AML-193 (cell line): ENCODE measurements around the gene C10orf95.
A peak's percentile ranks its signal among the peaks of the same experiment; 100 is the strongest.
"Not testable (repeated sequence)": the region's sequence is repeated elsewhere in the genome, so short reads cannot be mapped to it uniquely, and the experiment has no call there.

Experiments
- DNase-seq, 2 experiments: peaks; one replicate each; lab custom pipeline; 2025; lab: John Stamatoyannopoulos, UW

The C10orf95 gene

GRCh38 chr10:102465466-102465865, 14.1 kb upstream of the C10orf95 start:
- no peak for DNase-seq

- DNase-seq = no peak
These were observed 12.6 kb upstream of the C10orf95 start for GRCh38 chr10:102463983-102464382.

DNA sequence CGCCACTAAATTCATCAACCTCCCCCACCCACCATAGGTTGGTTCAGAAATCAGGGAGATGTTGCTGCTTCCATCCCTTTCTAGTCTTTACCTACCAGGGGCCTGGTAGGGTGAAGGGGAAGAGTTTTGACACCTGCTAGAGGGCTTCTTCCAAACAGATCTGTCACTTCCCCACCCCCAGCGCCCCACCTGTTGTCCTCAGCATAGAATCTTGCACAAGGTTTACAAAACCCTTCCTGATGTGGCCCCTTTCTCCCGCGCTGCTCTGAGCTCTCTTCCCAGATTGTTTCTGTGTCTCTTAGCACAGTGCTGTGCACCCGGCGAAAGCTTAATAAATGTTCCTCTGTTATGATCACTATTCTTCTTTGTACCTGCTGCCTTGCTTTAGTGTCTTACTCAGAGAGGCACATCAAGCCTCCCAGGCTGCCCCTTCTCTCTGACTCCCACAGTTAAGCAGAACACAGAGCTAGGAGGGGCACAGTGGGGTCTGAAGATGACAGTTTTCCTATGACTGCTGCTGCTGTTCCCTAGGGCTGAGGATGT, 11.2 kb upstream of the C10orf95 start:
- no peak for DNase-seq

- DNase-seq = peak; percentile 82 to 85
These were observed 10.1 kb upstream of the C10orf95 start for GRCh38 chr10:102461187-102462054.

- DNase-seq = no peak
These were observed 9.5 kb upstream of the C10orf95 start for GRCh38 chr10:102460836-102461186.

DNA sequence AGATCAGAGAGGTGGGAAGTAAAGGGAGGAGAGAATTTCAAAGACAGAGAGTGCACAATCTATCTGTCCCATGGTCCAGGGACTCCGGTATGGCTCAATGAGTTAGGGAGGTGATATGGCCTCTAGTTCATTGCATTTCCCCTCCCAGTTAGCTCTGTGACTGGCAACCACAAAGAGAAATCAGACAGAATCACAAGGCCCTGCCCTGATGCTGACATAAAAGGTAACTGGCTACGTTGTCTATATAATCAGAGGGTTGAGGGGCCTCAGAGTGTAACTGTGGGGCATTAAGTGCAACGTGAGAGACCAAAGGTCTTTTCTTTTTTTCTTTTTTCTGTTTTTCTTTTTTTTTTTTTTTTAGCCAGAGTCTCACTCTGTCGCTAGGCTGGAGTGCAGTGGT, 7.3 kb upstream of the C10orf95 start:
- no peak for DNase-seq

GRCh38 chr10:102457591-102458150, 6.3 kb upstream of the C10orf95 start:
- DNase-seq = no peak

DNA sequence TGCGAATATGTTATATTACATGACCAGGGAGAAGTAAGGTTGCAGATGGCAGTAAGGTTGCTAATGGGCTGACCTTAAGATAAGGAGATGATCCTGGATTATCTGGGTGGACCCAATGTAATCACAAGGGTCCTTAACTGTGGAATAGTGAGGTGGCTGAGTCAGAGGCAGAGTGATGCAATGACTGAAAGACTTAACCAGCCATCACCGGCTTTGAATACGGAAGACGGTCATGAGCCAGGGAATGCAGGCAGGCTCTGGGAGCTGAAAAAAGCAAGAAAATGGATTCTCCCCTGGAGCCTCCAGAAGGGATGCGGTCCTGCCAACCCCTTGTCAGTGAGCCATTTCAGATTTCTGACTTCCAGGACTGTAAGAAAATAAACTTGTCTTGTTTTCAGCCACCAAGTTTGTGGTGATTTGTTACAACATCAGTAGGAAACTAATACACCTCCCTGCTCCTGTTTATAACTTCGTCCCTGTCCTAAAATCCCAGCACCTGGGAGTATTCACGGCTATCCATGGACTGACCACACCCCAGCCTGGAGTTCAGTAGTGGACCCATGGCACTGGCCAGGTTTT, 4.6 kb upstream of the C10orf95 start:
- no peak for DNase-seq

DNA sequence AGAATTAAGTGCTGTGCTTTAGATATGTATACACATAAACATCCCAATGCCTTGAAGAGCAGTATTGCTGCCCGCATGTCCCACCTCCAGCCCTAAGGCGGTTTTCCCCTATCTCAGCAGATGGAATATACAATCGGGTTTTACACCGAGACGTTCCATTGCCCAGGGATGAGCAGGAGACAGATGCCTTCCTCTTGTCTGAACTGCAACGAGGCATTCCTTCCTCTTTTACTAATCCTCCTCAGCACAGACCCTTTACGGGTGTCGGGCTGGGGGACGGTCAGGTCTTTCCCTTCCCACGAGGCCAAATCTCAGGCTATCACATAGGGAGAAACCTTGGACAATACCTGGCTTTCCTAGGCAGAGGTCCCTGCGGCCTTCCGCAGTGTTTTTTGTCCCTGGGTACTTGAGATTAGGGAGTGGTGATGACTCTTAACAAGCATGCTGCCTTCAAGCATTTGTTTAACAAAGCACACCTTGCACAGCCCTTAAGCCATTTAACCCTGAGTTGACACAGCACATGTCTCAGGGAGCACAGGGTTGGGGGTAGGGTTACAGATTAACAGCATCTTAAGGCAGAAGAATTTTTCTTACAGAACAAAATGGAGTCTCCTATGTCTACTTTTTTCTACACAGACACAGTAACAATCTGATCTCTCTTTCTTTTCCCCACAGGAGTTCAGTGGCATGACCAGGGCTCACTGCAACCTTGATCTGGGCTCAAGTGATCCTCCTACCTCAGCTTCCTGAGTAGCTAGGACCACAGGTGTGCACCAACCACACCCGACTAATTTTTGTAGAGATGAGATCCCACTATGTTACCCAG, 3.5 kb upstream of the C10orf95 start:
- DNase-seq = not testable (repeated sequence)

- no peak for DNase-seq
These were observed 2.2 kb upstream of the C10orf95 start for GRCh38 chr10:102453502-102453901.

DNA sequence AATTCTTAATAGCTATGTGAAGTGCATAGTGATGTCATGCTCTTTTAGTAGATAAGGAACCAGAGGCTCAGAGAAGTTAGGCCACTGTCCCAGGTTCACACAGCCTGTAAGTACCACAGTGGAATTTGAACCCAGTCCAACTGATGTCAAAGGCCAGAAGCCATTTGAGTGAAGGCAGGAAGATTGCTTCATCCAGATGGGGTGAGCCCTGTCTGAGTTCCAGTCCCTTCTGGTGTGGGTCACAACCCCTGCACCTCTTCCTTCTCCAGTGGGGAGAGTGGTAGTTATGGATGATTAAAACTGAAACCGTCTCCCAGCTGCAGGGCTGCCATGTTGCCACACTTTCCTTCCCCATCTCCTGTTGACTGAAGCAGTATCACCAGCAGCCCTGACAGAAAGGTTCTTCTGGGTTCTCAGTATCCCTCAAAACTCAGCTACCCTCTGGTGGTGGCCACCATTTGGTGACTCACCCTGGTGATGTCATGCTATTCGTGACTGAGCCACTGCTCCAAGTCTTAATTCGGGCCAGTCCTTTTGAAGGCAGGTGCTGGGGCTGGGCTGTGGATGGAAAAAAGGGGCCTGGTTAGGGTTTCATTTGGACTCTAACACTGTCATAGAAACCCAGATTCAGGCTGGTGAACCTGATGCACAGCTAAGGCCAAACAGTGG, 1.5 kb upstream of the C10orf95 start:
- peak; percentile 44 to 48 for DNase-seq

DNA sequence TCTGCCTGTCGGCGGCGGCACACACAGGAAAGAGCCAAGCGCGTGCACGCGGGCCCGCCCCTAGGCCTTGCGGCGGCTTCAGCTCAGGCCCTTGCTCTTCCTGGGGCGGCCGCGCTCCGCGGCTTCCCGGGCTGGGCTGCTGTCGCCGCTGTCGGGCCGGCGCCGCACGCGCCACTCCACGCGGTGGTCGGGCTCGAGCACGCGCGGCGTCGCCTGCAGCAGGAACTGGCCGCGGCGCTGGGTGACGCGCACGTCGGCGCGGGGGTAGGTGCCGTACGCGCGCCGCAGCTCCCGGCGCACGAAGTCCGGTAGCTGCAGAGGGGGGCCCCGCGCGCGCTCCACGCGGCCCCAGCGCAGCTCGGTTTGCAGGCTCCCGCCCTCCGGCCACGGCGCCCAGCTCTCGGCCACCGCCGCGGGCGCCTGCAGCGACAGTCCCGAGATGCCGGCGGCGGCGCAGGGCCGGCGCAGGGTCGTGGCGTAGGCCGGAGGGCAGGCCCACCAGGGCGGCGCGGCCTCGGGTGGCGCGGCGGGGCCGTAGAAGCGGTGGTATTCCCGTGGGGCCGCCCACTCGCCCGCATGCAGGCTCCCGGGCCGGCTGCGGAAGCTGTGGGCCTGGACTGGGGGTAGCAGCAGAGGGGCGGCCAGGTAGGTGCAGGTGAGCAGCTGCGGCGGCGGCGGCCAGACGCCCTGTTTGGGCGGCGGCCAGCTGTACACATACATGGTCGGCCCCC, 804 bp downstream of the C10orf95 start:
- DNase-seq = peak; percentile 77 to 79

DNA sequence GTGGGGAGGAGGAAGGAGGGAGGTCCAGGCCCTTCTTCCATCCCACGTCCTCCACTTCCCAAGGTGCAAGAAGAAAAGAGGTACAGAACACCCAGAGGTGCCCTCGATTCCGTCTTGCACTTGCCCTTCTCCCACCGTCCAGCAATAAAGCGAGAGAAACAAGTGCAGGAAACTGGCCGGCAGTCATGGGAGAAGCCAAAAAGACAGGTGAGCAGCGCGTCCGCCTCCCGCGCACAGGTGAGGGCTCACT, 1.3 kb downstream of the C10orf95 start:
- no peak for DNase-seq

- DNase-seq = peak; percentile 12 to 53
These were observed 1.8 kb downstream of the C10orf95 start for GRCh38 chr10:102449321-102450123.

- peak; percentile 25 to 28 for DNase-seq
These were observed 6.5 kb downstream of the C10orf95 start for GRCh38 chr10:102444851-102445250.

- no peak for DNase-seq
These were observed 13.0 kb downstream of the C10orf95 start for GRCh38 chr10:102438374-102438773.

DNA sequence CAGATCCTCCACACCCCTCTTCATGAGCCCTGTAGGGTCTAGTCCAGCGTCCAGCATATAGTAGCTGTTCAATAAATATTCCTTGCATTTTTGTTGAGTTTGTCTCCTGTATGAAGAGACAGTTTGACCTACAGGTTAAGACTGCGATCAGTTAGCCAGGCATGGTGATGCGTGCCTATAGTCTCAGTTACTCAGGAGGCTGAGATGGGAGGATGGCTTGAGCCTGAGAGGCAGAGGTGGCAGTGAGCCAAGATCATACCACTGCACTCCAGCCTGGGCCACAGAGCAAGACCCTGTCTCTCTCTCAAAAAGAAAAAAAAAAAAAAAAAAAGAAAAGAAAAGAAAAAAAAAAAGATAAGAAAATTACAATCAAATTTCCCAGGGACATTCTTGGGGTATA, 13.8 kb downstream of the C10orf95 start:
- no peak for DNase-seq

GRCh38 chr10:102436312-102436711, 15.0 kb downstream of the C10orf95 start:
- no peak for DNase-seq

- peak; percentile 36 to 37 for DNase-seq
These were observed 15.7 kb downstream of the C10orf95 start for GRCh38 chr10:102435529-102436233.

DNA sequence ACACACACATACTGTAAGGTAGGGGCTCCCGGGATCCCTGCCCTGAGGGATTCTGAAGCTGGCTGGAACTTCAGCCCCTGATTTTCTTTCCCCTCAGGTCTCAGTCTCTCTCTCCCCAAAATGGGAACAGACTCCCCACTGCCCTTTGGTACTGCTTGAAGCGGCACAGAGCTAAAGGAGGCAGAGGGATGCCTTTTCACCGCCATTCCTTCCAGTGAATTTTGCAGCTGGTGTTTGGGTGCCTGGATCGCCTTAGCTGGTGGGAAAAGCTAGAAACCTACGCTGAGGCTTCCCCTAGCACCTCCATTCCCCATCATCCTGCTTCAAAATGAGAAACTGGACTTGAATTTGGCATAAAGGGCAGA, 16.2 kb downstream of the C10orf95 start:
- DNase-seq = no peak
